DND-41 (cell line): ENCODE data around the gene OLIG1.

Source experiments
- CTCF ChIP-seq: IDR thresholded peaks from 2 replicates; pipeline ENCODE4 v1.5.1; 2012; ENCODE audit warnings: borderline replicate concordance, low read length, moderate library complexity, mild to moderate bottlenecking; ENCODE audit not compliant: poor library complexity, severe bottlenecking; ENCODE audit errors: extremely low read depth
- EZH2 ChIP-seq: IDR thresholded peaks from 3 replicates; pipeline ENCODE4 v1.6.1; 2012; ENCODE audit warnings: borderline replicate concordance, low read depth, mild to moderate bottlenecking, moderate library complexity, low read length, inconsistent platforms; ENCODE audit not compliant: severe bottlenecking

GRCh38 chr21:33031152-33031911 is 38.6 kb upstream of the OLIG1 start:
- no peak for TF ChIP-seq EZH2
- no peak for TF ChIP-seq CTCF
